ENCODE data around the gene RANBP1.

Gene RANBP1

GRCh38 chr22:20085651-20086050 lies 30.3 kb upstream of the RANBP1 start:
- Histone ChIP-seq H3K27ac (no peak overlapping the region), H3K4me3 (no peak overlapping the region)
- no peak for DNase-seq (ENCODE audit: low spot score)
- TF ChIP-seq CTCF (IDR thresholded peaks at IDR 0.05): no peak

GRCh38 chr22:20086101-20086599 lies 29.8 kb upstream of the RANBP1 start:
- TF ChIP-seq CTCF (IDR thresholded peaks at IDR 0.05): no peak
- no peak overlapping the region for H3K27ac ChIP-seq
- H3K4me3 ChIP-seq: no peak overlapping the region
- no peak for DNase-seq (ENCODE audit: low spot score)

- DNase-seq (ENCODE audit: low spot score): no peak
- Histone ChIP-seq H3K27ac (no peak overlapping the region), H3K4me3 (no peak overlapping the region)
- no peak for TF ChIP-seq CTCF (IDR thresholded peaks at IDR 0.05)
Observed at GRCh38 chr22:20086763-20087162, 29.1 kb upstream of the RANBP1 start.

- TF ChIP-seq CTCF (IDR thresholded peaks at IDR 0.05): no peak
- DNase-seq (ENCODE audit: low spot score): no peak
- Histone ChIP-seq H3K27ac (no peak overlapping the region), H3K4me3 (no peak overlapping the region)
Observed at GRCh38 chr22:20087319-20088262, 28.3 kb upstream of the RANBP1 start.

- no peak for DNase-seq (ENCODE audit: low spot score)
- no peak for TF ChIP-seq CTCF (IDR thresholded peaks at IDR 0.05)
- no peak overlapping the region for H3K4me3 ChIP-seq
- no peak overlapping the region for H3K27ac ChIP-seq
Observed at GRCh38 chr22:20088263-20088648, 27.6 kb upstream of the RANBP1 start.

GRCh38 chr22:20089226-20089976 lies 26.5 kb upstream of the RANBP1 start:
- no peak for DNase-seq (ENCODE audit: low spot score)
- TF ChIP-seq CTCF (IDR thresholded peaks at IDR 0.05): no peak
- no peak overlapping the region for H3K27ac ChIP-seq
- no peak overlapping the region for H3K4me3 ChIP-seq
